HG03103 (cell line): ENCODE data around the gene MEX3A.
"Not testable (repeated sequence)": the region's sequence is repeated elsewhere in the genome, so short reads cannot be mapped to it uniquely, and the experiment has no call there.

Experiments used
- ATAC-seq: cut with Tn5 transposase; IDR thresholded peaks from one replicate; pipeline ENCODE4 v1.9.1; 2021; ENCODE audit warnings: low read depth; ENCODE audit not compliant: unreplicated experiment

MEX3A gene

GRCh38 chr1:156082309-156083091 lies at the start of gene MEX3A:
TSS of gene MEX3A (minus strand) at chr1:156082465. CDS start at chr1:156081998, 467 bp downstream.
- no peak for ATAC-seq

DNA sequence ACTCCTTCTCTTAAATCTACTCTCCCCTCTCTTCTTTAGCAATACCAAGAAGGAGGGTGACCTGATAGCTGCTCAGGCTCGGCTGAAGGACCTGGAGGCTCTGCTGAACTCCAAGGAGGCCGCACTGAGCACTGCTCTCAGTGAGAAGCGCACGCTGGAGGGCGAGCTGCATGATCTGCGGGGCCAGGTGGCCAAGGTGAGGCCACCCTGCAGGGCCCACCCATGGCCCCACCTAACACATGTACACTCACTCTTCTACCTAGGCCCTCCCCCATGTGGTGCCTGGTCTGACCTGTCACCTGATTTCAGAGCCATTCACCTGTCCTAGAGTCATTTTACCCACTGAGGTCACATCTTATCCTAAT lies 48.3 kb upstream of the MEX3A start:
- ATAC-seq: no peak

DNA sequence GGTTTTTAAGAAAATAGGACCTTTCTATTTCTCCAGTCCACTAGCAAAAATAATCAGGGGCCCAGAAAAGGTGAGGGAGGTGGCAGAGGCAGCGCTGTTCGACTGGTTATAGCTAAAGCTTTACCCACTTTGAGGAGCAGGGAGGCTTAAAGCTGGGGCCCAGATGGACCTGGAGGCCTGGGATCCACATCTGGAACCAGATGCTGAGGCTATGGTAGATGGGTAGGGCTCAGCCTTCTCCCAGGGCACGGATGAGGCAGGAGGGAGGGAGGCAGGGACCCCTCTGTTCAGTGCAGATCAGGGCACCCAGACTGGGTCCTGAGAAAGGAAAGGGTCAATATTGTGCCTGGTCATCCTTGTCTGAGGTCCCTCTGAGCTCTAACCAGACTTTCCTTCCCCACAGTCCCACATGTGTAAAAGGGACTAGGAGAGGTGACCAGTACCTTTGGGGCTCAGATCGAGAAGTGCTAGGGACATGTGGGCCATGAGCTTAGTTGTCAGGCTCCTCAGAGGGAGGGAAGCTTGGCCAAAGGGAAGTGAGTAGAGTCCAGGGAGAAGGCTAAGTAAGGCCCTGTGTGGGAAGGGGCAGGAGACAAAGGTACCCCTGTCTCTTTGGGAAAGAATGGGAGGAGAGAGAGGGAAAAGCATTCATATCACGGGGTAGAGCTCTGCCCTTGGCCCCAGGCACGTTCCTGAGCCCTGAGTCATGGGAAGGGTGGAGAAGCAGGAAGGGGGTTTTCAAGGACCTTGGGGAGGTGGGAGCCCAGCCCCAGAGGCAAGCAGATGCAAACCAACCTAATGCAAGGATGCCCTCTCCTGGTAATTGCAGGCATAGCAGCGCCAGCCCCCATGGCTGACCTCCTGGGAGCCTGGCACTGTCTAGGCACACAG lies 47.7 kb upstream of the MEX3A start:
- ATAC-seq: no peak

DNA sequence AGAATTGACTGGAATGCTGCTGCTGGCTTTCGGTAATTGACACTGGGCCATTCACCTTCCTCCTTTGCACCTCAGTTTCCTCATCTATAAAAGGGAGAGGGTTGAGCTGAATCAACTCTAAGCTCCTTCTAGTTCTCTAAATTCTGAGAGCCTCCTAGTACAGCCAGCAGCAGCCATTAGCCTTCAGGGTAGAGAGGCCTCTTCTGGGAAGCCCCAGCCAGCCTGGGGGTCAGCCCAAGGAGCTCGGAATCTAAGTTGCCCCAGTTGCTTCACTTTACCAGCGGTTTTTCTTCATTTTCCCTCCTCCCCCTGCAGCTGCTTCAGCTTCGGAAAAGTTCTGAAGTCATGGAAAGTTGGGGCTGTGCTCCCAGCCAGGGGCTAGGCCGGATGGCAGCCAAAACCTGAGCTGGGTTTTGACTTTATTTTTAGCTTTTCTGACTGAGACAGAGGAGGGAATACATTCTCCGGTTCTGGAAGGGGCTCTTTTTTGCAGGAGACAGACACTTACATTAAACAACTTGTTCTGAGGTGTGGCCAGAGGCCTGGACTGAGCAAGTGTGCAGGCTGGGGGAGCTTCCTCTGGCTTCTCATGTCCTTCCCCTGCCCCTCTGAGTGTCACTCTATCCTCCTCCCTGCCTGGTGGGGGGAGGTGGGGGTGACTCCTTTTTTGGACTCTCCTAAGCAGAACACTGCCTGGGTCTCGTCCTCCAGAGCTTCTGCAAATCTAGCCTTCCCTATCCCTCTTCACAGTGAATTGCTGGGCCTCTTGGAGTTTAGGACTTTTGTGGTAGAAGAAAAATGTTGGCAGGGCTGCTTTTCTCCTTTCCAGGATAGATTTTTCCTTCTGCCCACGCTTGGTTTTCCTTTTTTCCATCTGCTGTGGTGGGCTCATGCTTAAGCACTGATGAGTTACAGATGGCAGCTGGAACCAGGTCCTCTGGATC lies 46.7 kb upstream of the MEX3A start:
- ATAC-seq: no peak

GRCh38 chr1:156128308-156128653 lies 46.0 kb upstream of the MEX3A start:
- no peak for ATAC-seq

- no peak for ATAC-seq
Observed at GRCh38 chr1:156126630-156127534, 44.6 kb upstream of the MEX3A start.

- no peak for ATAC-seq
Observed at GRCh38 chr1:156126043-156126629, 43.9 kb upstream of the MEX3A start.

DNA sequence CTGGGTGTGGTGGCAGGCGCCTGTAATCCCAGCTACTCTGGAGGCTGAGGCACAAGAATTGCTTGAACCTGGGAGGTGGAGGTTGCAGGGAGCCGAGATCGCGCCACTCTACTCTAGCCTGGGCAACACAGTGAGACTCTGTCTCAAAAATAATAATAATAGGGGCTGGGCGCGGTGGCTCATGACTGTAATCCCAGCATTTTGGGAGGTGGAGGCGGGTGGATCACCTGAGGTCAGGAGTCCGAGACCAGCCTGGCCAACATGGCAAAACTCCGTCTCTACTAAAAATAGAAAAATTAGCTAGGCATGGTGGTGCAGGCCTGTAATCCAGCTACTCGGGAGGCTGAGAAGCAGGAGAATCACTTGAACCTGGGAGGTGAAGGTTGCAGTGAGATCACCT lies 43.3 kb upstream of the MEX3A start:
- ATAC-seq: not testable (repeated sequence)

DNA sequence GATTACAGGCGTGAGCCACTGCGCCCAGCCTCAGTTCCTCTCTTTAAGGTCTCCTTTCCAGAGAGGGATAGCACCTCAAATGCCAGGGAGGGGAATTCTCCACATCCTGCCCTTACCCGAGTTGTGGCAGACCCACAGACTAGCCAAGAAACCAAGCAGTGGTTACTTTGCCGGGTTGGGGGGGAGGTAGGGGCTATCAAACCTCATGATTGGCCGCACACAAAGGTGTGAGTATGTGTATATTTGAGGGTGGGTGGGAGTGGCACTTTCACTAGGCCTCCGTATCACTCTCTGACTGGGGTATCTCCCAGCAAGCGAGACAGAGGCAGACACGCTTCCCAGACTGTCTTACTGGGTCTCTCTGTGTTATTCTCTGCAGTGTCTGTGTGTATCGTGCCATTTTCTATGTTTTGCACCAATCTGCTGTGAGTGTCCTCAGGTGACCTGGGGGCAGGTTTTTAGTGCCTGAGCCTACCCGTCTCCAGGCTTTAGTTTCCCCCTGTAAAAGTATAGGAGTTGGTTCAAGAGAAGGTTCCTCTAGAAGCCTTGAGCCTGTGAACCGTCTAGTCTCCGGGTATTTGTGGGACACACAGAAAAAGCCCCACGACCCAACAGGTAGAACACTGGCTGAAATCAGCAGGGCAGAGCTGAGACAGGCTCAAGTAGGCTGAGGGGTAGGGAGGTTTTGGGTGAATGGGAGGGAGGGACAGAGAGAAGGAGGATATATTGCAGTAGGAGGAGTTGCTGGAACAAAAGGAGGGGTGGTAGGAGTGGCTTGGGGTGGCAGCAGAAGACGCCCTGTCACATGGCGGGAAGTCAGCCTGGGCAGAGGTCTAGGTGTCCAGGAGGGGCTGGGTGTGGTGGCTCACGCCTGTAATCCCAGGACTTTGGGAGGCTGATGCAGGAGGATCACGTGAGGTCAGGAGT lies 42.6 kb upstream of the MEX3A start:
- ATAC-seq: no peak

GRCh38 chr1:156123356-156124196 lies 41.3 kb upstream of the MEX3A start:
- no peak for ATAC-seq

GRCh38 chr1:156122519-156123355 lies 40.5 kb upstream of the MEX3A start:
- no peak for ATAC-seq

DNA sequence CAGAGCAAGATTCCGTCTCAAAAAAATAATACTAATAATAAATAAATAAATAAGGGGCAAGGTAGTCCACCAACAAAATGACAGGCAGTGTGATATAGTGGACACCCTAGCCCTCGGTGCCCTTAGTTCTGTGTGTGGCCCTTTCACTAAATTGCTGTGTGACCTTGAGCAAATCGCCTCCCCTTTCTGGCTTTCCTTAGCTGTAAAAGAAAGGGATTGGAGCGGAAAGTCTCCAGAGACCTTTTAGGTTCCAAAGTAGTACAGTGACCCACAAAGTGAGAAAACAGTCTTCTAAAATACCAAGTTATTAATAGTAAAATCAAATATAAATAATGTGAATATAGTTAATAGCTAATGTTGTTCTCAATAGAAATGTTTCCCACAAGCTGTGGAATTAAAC lies 39.8 kb upstream of the MEX3A start:
- no peak for ATAC-seq

- ATAC-seq: no peak
Observed at GRCh38 chr1:156121457-156121856, 39.2 kb upstream of the MEX3A start.

DNA sequence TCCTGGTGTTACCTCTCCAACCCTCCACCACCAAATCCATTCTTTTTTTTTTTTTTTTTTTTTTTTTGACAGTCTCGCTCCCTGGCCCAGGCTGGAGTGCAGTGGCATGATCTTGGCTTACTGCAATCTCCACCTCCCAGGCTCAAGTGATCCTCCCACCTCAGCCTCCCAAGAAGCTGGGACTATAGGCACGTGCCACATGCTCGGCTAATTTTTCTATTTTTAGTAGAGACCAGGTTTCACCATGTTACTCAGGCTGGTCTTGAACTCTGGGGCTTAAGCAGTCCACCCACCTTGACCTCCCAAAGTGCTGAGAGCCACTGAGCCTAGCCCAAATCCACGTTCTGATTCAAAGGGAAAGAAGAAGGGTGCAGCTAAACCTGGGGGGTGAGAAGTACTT lies 38.7 kb upstream of the MEX3A start:
- ATAC-seq: not testable (repeated sequence)

DNA sequence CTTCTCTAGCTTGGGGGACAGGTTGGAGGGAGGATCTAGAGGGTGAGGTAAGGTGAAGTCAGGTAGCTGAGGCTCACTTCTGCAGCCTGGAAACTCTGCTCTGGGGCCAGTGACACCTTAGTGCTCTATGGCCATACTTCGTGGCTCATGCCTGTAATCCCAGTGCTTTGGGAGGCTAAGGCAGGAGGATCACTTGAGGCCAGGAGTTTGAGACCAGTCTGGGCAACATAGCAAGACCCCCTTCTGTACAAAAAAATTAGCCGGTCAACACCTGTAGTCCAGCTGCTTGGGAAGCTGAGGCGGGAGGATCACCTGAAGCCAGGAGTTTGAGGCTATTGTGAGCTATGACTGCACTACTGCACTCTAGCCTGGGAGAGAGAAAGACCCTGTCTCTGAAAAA lies 38.1 kb upstream of the MEX3A start:
- no peak for ATAC-seq

- no peak for ATAC-seq
Observed at GRCh38 chr1:156119503-156120209, 37.4 kb upstream of the MEX3A start.
